Transverse colon (tissue), 3 donors: ENCODE results near the gene NTNG1.

Source experiments
- CTCF ChIP-seq, 5 experiments: fragments of 200-600 bp in 3 of 5; fragments of 450-650 bp in 2 of 5; sonication (generic) in 3 of 5; IDR thresholded peaks; 1 replicate in 2 of 5; 2 replicates in 3 of 5; pipeline ENCODE4 v1.5.1; 2016 to 2017; ENCODE audit warnings: antibody characterized with exemption in 5 of 5, inconsistent platforms in 3 of 5, mild to moderate bottlenecking in 2 of 5, moderate library complexity in 1 of 5
- EP300 ChIP-seq: sonication (generic); formaldehyde crosslinking; IDR thresholded peaks from one replicate; pipeline ENCODE4 v1.6.1; 2017; ENCODE audit warnings: antibody characterized with exemption, low read depth
- POLR2A ChIP-seq: fragments of 450-650 bp; IDR thresholded peaks from one replicate; pipeline ENCODE4 v1.6.1; 2016; ENCODE audit warnings: antibody characterized with exemption, mild to moderate bottlenecking, moderate library complexity

GRCh38 chr1:107460035-107460434 lies 319.2 kb downstream of the NTNG1 start:
- no peak for TF ChIP-seq CTCF (IDR thresholded peaks at IDR 0.05)
- TF ChIP-seq POLR2A: no peak
- TF ChIP-seq EP300: no peak
